ENCODE results near the gene RYR1. TPM values are rescaled to one million over a fixed set of nuclear protein-coding genes. Genes with fewer than 3 reads are reported as not detected.
"Not testable (repeated sequence)": the region's sequence is repeated elsewhere in the genome, so short reads cannot be mapped to it uniquely, and the experiment has no call there.

Gene RYR1
- total RNA-seq, 4 donors from 2014 or later = 0.82 to 1.6 (median 1.5) TPM

DNA sequence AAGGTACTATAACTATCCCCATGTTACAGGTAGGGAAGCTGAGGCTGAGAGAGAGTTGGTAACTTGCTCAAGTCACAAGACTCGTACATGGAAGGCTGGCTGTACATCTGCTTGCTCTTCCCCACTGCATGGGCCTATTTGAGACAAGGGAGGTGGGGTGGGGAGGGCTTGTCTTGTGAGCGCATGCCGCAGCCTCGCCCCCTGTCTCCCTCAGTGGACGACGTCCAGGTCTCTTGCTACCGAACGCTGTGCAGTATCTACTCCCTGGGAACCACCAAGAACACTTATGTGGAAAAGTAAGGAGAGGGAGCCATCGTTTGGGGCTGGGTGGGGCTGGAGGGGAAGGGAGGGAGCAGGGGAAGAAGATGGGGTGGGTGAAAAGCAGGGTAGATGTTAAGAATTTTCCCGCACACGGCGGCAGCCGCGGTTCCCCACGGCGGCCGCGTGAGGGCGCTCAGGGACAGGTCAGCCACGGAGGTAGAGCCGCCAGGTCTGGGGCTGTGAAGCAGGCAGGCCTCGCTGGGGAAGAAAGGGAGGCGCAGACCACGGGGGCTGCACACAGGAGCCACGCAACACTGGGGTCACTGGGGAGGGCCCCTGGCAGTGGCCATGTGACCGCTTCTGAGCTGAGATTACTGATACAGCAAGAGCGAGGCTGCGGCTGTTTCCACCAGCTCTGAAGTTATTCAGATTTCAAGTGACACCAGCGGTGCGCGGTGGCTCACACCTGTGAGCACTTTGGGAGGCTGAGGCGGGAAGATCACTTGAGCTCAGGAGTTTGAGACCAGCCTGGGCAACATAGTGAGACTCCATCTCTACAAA, 81.5 kb downstream of the RYR1 start:
- H3K4me1 ChIP-seq = peaks cover 0 to 8% (median 0%) of the 10 kb centered on the region in 3 donors
- TF ChIP-seq POLR2A (IDR thresholded peaks at IDR 0.05) (no peak), POLR2AphosphoS5 (IDR thresholded peaks at IDR 0.05) (no peak), EP300 (IDR thresholded peaks at IDR 0.05) (no peak)
- TF ChIP-seq, protein P1, sequence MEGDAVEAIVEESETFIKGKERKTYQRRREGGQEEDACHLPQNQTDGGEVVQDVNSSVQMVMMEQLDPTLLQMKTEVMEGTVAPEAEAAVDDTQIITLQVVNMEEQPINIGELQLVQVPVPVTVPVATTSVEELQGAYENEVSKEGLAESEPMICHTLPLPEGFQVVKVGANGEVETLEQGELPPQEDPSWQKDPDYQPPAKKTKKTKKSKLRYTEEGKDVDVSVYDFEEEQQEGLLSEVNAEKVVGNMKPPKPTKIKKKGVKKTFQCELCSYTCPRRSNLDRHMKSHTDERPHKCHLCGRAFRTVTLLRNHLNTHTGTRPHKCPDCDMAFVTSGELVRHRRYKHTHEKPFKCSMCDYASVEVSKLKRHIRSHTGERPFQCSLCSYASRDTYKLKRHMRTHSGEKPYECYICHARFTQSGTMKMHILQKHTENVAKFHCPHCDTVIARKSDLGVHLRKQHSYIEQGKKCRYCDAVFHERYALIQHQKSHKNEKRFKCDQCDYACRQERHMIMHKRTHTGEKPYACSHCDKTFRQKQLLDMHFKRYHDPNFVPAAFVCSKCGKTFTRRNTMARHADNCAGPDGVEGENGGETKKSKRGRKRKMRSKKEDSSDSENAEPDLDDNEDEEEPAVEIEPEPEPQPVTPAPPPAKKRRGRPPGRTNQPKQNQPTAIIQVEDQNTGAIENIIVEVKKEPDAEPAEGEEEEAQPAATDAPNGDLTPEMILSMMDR (IDR thresholded peaks at IDR 0.05) = peak in 3 of 4 experiments; percentile 67 to 93 (median 79)
- no peak overlapping the region for H3K4me3 ChIP-seq
- no peaks in the 10 kb centered on the region for H3K9me3 ChIP-seq
- H3K27me3 ChIP-seq = peaks cover 14% of the 10 kb centered on the region
- peak; percentile 69 for ATAC-seq
- 9 to 31% methylated on average over 15 to 16 of the region's 32 CpGs for WGBS, 2 donors (ENCODE audit: low coverage in 1 of 2)
- no peaks in the 10 kb centered on the region for H3K36me3 ChIP-seq
- H3K27ac ChIP-seq = no peak overlapping the region

DNA sequence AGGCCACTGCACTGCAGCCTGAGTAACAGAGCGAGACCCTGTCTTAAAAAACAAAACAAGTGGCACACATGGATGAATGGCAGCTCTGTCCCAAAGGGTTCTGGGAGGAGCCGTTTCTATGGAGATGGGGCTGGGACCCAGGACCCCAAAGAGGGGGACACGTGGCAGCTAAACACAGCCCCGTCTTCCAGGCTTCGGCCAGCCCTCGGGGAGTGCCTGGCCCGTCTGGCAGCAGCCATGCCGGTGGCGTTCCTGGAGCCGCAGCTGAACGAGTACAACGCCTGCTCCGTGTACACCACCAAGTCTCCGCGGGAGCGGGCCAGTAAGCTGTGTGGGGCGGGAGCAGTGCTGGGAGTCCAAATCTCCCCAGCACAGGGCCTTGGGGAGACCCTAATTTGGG, 82.4 kb downstream of the RYR1 start:
- Histone ChIP-seq H3K9me3 (no peaks in the 10 kb centered on the region), H3K36me3 (no peaks in the 10 kb centered on the region), H3K27ac (no peak overlapping the region), H3K27me3 (peaks cover 10% of the 10 kb centered on the region), H3K4me1 (peaks cover 0 to 8% (median 0%) of the 10 kb centered on the region in 3 donors), H3K4me3 (no peak overlapping the region)
- 85% methylated on average over 4 of the region's 17 CpGs; no CpG with 5 or more reads in 1 of the 2 donors for WGBS, 2 donors (ENCODE audit: low coverage in 1 of 2)
- ATAC-seq = no peak
- TF ChIP-seq POLR2AphosphoS5 (IDR thresholded peaks at IDR 0.05) (no peak), EP300 (IDR thresholded peaks at IDR 0.05) (no peak), POLR2A (IDR thresholded peaks at IDR 0.05) (no peak)
- TF ChIP-seq, protein P1 (IDR thresholded peaks at IDR 0.05) = no peak

DNA sequence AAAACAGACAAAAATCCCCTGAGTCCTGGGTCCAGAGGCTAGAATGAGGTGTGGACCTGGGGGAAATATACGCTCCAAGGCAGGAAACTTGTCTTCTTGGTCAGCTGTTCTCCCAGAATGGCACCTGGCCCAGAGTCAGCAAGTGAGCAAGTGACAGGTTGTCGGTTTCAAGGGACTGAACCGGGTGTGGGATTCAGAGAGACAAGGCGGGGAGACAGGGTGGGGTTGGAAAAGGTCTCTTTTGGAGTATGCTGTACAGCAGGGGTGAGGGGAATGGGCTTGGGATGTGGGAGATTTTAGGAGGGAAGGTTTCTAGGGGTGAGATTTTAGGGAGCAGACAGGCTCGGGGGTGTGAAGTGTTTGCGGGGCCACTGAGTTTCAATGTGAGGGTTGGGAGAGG, 83.3 kb downstream of the RYR1 start:
- Histone ChIP-seq H3K36me3 (no peaks in the 10 kb centered on the region), H3K9me3 (no peaks in the 10 kb centered on the region), H3K4me1 (peaks cover 0 to 8% (median 0%) of the 10 kb centered on the region in 3 donors), H3K4me3 (no peak overlapping the region), H3K27ac (no peak overlapping the region), H3K27me3 (peaks cover 7% of the 10 kb centered on the region)
- TF ChIP-seq POLR2A (IDR thresholded peaks at IDR 0.05) = no peak
- no peak for TF ChIP-seq EP300 (IDR thresholded peaks at IDR 0.05)
- TF ChIP-seq, protein P1 (IDR thresholded peaks at IDR 0.05) = no peak
- no peak for TF ChIP-seq POLR2AphosphoS5 (IDR thresholded peaks at IDR 0.05)
- ATAC-seq = no peak
- WGBS, 2 donors (ENCODE audit: low coverage in 1 of 2) = 70 to 77% methylated on average over 6 of the region's 6 CpGs

DNA sequence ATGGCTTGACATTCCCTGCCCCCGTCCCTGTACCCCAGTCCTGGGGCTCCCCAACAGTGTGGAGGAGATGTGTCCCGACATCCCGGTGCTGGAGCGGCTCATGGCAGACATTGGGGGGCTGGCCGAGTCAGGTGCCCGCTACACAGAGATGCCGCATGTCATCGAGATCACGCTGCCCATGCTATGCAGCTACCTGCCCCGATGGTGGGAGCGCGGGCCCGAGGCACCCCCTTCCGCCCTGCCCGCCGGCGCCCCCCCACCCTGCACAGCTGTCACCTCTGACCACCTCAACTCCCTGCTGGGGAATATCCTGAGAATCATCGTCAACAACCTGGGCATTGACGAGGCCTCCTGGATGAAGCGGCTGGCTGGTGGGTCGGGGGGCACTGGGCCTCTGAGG, 83.8 kb downstream of the RYR1 start:
- Histone ChIP-seq H3K27me3 (peaks cover 2% of the 10 kb centered on the region), H3K36me3 (no peaks in the 10 kb centered on the region), H3K4me3 (no peak overlapping the region), H3K27ac (no peak overlapping the region), H3K4me1 (peaks cover 0 to 8% (median 0%) of the 10 kb centered on the region in 3 donors), H3K9me3 (no peaks in the 10 kb centered on the region)
- no peak for ATAC-seq
- TF ChIP-seq POLR2A (IDR thresholded peaks at IDR 0.05) = no peak
- TF ChIP-seq, protein P1 (IDR thresholded peaks at IDR 0.05) = no peak
- TF ChIP-seq EP300 (IDR thresholded peaks at IDR 0.05) = no peak
- no peak for TF ChIP-seq POLR2AphosphoS5 (IDR thresholded peaks at IDR 0.05)
- WGBS, 2 donors (ENCODE audit: low coverage in 1 of 2) = 50% methylated on average over 1 of the region's 21 CpGs; no CpG with 5 or more reads in 1 of the 2 donors

DNA sequence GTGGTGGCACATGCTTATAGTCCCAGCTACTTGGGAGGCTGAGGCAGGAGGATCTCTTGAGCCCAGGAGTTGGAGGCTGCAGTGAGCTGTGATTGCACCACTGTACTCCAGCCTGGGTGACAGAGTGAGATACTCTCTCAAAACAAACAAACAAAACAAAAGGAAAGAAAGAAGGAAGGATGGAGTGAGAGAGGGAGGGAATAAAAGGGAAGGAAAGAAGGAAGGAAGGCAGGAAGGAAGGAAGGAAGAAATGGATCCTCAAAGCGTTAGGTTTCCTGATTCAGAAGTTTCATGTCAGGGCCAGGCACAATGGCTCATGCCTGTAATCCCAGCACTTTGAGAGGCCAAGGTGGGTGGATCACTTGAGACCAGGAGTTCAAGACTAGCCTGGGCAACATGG, 84.5 kb downstream of the RYR1 start:
- WGBS, 2 donors (ENCODE audit: low coverage in 1 of 2) = 33 to 50% methylated on average over 1 of the region's 1 CpG
- H3K4me1 ChIP-seq, H3K9me3 ChIP-seq, ATAC-seq, H3K27me3 ChIP-seq, H3K36me3 ChIP-seq, H3K4me3 ChIP-seq, H3K27ac ChIP-seq: not testable (repeated sequence)

Data from gastroesophageal sphincter (tissue), 4 donors.